ENCODE data around the gene THAP4. TPM values are rescaled to one million over a fixed set of nuclear protein-coding genes. Genes with fewer than 3 reads are reported as not detected.

The THAP4 gene
- total RNA-seq, 1 experiment from 2014 or later = 71.2 TPM

DNA sequence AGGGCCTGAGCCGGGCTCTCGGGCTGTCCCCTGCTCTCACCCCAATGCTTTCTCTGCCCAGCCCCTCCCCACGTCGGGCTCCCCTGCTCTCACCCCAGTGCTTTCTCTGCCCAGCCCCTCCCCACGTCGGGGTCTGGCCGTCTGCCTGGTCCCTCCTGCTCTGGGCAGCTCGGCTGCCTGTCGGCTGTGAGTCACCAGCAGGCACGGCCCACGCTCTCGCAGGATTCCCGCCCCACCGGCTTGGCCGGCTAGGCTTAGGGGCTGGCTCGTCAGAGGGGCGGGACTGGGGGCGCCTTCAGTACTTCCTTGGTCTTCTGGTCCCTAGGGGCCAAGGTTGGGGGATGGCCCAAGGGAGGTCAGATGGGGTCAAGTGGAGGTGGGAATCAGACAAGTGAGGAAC, 75.1 kb downstream of the THAP4 start:
- intact Hi-C loops (cut with micrococcal nuclease) = no loop called here
- TF ChIP-seq, protein P1, sequence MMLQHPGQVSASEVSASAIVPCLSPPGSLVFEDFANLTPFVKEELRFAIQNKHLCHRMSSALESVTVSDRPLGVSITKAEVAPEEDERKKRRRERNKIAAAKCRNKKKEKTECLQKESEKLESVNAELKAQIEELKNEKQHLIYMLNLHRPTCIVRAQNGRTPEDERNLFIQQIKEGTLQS (IDR thresholded peaks at IDR 0.05) = no peak
- TF ChIP-seq SRF (IDR thresholded peaks at IDR 0.05; ENCODE audit: low read depth) = no peak
- no peak for TF ChIP-seq POLR2A (IDR thresholded peaks at IDR 0.05; ENCODE audit: borderline replicate concordance, extremely low read depth, insufficient read depth, insufficient read length)
- TF ChIP-seq ZFX (IDR thresholded peaks at IDR 0.05) = no peak
- TF ChIP-seq, protein P2, sequence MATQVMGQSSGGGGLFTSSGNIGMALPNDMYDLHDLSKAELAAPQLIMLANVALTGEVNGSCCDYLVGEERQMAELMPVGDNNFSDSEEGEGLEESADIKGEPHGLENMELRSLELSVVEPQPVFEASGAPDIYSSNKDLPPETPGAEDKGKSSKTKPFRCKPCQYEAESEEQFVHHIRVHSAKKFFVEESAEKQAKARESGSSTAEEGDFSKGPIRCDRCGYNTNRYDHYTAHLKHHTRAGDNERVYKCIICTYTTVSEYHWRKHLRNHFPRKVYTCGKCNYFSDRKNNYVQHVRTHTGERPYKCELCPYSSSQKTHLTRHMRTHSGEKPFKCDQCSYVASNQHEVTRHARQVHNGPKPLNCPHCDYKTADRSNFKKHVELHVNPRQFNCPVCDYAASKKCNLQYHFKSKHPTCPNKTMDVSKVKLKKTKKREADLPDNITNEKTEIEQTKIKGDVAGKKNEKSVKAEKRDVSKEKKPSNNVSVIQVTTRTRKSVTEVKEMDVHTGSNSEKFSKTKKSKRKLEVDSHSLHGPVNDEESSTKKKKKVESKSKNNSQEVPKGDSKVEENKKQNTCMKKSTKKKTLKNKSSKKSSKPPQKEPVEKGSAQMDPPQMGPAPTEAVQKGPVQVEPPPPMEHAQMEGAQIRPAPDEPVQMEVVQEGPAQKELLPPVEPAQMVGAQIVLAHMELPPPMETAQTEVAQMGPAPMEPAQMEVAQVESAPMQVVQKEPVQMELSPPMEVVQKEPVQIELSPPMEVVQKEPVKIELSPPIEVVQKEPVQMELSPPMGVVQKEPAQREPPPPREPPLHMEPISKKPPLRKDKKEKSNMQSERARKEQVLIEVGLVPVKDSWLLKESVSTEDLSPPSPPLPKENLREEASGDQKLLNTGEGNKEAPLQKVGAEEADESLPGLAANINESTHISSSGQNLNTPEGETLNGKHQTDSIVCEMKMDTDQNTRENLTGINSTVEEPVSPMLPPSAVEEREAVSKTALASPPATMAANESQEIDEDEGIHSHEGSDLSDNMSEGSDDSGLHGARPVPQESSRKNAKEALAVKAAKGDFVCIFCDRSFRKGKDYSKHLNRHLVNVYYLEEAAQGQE (IDR thresholded peaks at IDR 0.05; ENCODE audit: low read depth) = no peak
- no peak for TF ChIP-seq EGR1 (IDR thresholded peaks at IDR 0.05; ENCODE audit: low read depth)
- TF ChIP-seq, protein P3, sequence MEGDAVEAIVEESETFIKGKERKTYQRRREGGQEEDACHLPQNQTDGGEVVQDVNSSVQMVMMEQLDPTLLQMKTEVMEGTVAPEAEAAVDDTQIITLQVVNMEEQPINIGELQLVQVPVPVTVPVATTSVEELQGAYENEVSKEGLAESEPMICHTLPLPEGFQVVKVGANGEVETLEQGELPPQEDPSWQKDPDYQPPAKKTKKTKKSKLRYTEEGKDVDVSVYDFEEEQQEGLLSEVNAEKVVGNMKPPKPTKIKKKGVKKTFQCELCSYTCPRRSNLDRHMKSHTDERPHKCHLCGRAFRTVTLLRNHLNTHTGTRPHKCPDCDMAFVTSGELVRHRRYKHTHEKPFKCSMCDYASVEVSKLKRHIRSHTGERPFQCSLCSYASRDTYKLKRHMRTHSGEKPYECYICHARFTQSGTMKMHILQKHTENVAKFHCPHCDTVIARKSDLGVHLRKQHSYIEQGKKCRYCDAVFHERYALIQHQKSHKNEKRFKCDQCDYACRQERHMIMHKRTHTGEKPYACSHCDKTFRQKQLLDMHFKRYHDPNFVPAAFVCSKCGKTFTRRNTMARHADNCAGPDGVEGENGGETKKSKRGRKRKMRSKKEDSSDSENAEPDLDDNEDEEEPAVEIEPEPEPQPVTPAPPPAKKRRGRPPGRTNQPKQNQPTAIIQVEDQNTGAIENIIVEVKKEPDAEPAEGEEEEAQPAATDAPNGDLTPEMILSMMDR (IDR thresholded peaks at IDR 0.05 in 2 of 3, conservative IDR thresholded peaks at IDR 0.05 in 1 of 3; ENCODE audit: borderline replicate concordance in 1 of 3, insufficient read depth in 1 of 3, low read depth in 2 of 3, low read length in 2 of 3) = no peak
- no peak for TF ChIP-seq SP1 (IDR thresholded peaks at IDR 0.05; ENCODE audit: low read depth)
- TF ChIP-seq ELF1 (IDR thresholded peaks at IDR 0.05; ENCODE audit: borderline replicate concordance, low read depth) = no peak
- TF ChIP-seq ZNF274 (IDR thresholded peaks at IDR 0.05; ENCODE audit: low read depth, low read length) = no peak
- TF ChIP-seq JUND (IDR thresholded peaks at IDR 0.05) = no peak
- no peak for TF ChIP-seq CEBPB (IDR thresholded peaks at IDR 0.05; ENCODE audit: low read depth)
- TF ChIP-seq EZH2 (IDR thresholded peaks at IDR 0.05) = no peak
- TF ChIP-seq TCF7L2 (IDR thresholded peaks at IDR 0.05; ENCODE audit: borderline replicate concordance, extremely low read depth, insufficient read depth, insufficient read length) = no peak
- no peak for TF ChIP-seq RAD21 (IDR thresholded peaks at IDR 0.05; ENCODE audit: low read depth)
- TF ChIP-seq CBX3 (IDR thresholded peaks at IDR 0.05; ENCODE audit: low read depth) = no peak
- no peak for TF ChIP-seq YY1 (IDR thresholded peaks at IDR 0.05; ENCODE audit: extremely low read depth, insufficient replicate concordance, low read depth, low read length)
- no peak for TF ChIP-seq POLR2AphosphoS5 (IDR thresholded peaks at IDR 0.05; ENCODE audit: low read depth, low read length)

More for the DNA sequence above, 75.1 kb downstream of the THAP4 start:
- Histone ChIP-seq H4K20me1 (ENCODE audit: insufficient read depth) (no peaks in the 10 kb centered on the region), H3K4me2 (ENCODE audit: low read length) (peak overlapping the region; percentile 73), H2AFZ (ENCODE audit: low read depth, low read length, poor library complexity, severe bottlenecking) (no peak overlapping the region), H3K79me2 (ENCODE audit: insufficient read depth, low read length) (peaks cover 40% of the 10 kb centered on the region), H3K9me2 (ENCODE audit: insufficient read depth) (no peaks in the 10 kb centered on the region), H3K4me3 (replicated peaks in 1 of 2; ENCODE audit: low read depth in 1 of 2, low read length in 2 of 2) (no peak overlapping the region), H3K4me1 (ENCODE audit: control insufficient read depth in 1 of 2, insufficient read depth in 2 of 2, low read length in 2 of 2) (peaks cover 23 to 50% of the 10 kb centered on the region in 2 experiments; a peak in 3 of 4 replicates), H3K27me3 (ENCODE audit: insufficient read depth, low read length) (no peaks in the 10 kb centered on the region), H3K36me3 (ENCODE audit: control insufficient read depth in 1 of 2, insufficient read depth in 2 of 2, low read length in 2 of 2) (peaks cover 4 to 13% of the 10 kb centered on the region in 2 experiments; a peak in 3 of 4 replicates), H3K27ac (ENCODE audit: low read depth, low read length) (peak overlapping the region; percentile 95), H3K9me3 (ENCODE audit: control insufficient read depth in 1 of 2, insufficient read depth in 1 of 2, low read depth in 1 of 2, low read length in 2 of 2) (no peaks in the 10 kb centered on the region), H3K9ac (ENCODE audit: low read length) (0 out of 2 replicates have a peak overlapping the region, but pooled peaks have one; percentile 11)
- DNase-seq (ENCODE audit: low read depth, low spot score) (no peak), ATAC-seq (peak; percentile 41)
- POLR2A ChIA-PET = no interaction called here
- BruUV-seq (replicated peaks) = no TSS peak
- CTCF ChIA-PET = no interaction called here
- RAD21 ChIA-PET (ENCODE audit: low non-redundant PET in 1 of 2, low total read pairs in 2 of 2, uncharacterized antibody in 2 of 2, unreplicated experiment in 2 of 2) = no interaction called here

Measured in HCT116 (cell line).